HG03439 (cell line): Measurements from ENCODE around the gene ERCC6L2.

Source experiments
- ATAC-seq: cut with Tn5 transposase; IDR thresholded peaks from one replicate; pipeline ENCODE4 v1.9.1; 2021; ENCODE audit warnings: mild to moderate bottlenecking, moderate library complexity; ENCODE audit not compliant: unreplicated experiment

Gene ERCC6L2

GRCh38 chr9:95875305-95876137, at the start of gene ERCC6L2:
Gene ERCC6L2 (plus strand): TSS chr9:95875691. CDS start chr9:95876039, 348 bp downstream.
- peak; percentile 86 for ATAC-seq

GRCh38 chr9:95826183-95826838, 49.2 kb upstream of the ERCC6L2 start:
- ATAC-seq: no peak

GRCh38 chr9:95830768-95831167, 44.7 kb upstream of the ERCC6L2 start:
- ATAC-seq: no peak

GRCh38 chr9:95831810-95832209, 43.7 kb upstream of the ERCC6L2 start:
- ATAC-seq: no peak

- no peak for ATAC-seq
These were observed 41.8 kb upstream of the ERCC6L2 start for GRCh38 chr9:95833546-95834178.

GRCh38 chr9:95834281-95834907, 41.1 kb upstream of the ERCC6L2 start:
- ATAC-seq: no peak

GRCh38 chr9:95835393-95835792, 40.1 kb upstream of the ERCC6L2 start:
- ATAC-seq: no peak

- no peak for ATAC-seq
These were observed 39.4 kb upstream of the ERCC6L2 start for GRCh38 chr9:95836072-95836471.

- no peak for ATAC-seq
These were observed 36.5 kb upstream of the ERCC6L2 start for GRCh38 chr9:95839012-95839411.

GRCh38 chr9:95840074-95840473, 35.4 kb upstream of the ERCC6L2 start:
- ATAC-seq: no peak

GRCh38 chr9:95841377-95841776, 34.1 kb upstream of the ERCC6L2 start:
- no peak for ATAC-seq

GRCh38 chr9:95845751-95846150, 29.7 kb upstream of the ERCC6L2 start:
- no peak for ATAC-seq

- ATAC-seq: no peak
These were observed 26.7 kb upstream of the ERCC6L2 start for GRCh38 chr9:95848764-95849163.

GRCh38 chr9:95852059-95853032, 23.1 kb upstream of the ERCC6L2 start:
- ATAC-seq: peak; percentile 97

- ATAC-seq: no peak
These were observed 21.0 kb upstream of the ERCC6L2 start for GRCh38 chr9:95854386-95855020.

- ATAC-seq: no peak
These were observed 19.5 kb upstream of the ERCC6L2 start for GRCh38 chr9:95855961-95856360.

GRCh38 chr9:95857124-95857523, 18.4 kb upstream of the ERCC6L2 start:
- no peak for ATAC-seq

GRCh38 chr9:95857896-95858295, 17.6 kb upstream of the ERCC6L2 start:
- no peak for ATAC-seq

GRCh38 chr9:95862343-95862742, 13.1 kb upstream of the ERCC6L2 start:
- ATAC-seq: no peak
